GM21423 (cell line): ENCODE data around the gene PHF8.

ENCODE experiments used
- ATAC-seq: cut with Tn5 transposase; IDR thresholded peaks from one replicate; pipeline ENCODE4 v1.9.1; 2021; ENCODE audit warnings: mild to moderate bottlenecking, moderate library complexity; ENCODE audit not compliant: unreplicated experiment

The PHF8 gene

DNA sequence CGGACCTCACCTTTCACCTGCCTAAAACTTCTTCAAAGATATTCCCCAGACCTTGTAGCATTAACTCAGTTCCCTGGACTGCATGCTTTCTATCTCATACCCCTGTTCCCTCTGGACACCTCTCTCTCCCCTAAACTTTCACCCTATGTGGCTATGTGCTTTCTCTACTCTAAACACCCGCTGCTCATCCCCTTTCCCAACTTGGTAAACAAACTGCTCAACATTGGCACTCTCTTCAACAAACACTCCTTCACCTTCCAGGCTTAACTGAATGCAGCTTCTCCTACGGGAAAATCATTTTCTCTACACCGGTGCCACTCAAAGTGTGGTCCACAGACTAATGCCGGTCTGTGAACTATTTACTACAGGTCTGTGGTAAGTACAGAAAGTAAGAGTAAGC lies 19.9 kb downstream of the PHF8 start:
- no peak for ATAC-seq

DNA sequence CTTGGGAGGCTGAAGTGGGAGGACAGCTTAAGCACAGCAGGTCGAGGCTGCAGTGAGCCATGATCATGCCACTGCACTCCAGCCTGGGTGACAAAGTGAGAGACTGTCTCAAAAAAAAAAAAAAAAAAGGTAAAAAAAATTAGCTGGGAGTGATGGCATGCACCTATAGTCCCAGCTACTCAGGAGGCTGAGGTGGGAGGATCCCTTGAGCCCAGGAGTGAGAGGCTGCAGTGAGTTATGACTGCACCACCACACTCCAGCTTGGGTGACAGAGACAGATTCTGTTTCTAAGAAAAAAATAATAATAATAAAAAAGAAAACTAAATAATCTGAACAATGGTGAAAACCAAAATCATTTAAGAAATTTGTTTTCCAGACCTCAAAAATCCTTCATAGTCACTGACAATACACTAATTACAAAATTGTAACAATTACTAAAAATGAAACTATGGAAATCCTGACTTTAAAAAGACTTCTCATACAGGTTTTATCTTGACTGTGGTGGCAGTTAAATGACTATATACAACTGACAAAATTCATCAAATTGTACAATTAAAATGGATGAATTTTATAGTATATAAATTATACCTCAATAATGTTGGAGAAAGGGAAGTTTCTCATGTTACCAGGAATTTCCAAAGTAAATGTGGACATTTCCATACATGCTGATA lies 31.3 kb downstream of the PHF8 start:
- no peak for ATAC-seq

DNA sequence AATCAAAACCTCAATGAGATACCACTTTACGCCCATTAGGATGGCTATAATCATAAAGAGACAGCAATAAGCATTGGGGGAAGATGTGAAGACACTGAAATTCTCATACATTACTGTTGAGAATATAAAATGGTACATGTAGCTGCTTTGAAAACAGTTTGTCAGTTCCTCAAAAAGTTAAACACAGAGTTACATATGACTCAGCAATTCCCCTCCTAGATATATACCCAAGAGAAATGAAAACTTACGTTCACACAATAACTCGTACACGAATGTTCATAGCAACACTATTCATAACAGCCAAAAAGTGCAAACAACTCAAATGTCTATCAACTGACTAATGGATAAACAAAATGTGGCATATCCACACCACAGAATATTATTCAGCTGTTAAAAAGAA lies 36.6 kb downstream of the PHF8 start:
- ATAC-seq = no peak

DNA sequence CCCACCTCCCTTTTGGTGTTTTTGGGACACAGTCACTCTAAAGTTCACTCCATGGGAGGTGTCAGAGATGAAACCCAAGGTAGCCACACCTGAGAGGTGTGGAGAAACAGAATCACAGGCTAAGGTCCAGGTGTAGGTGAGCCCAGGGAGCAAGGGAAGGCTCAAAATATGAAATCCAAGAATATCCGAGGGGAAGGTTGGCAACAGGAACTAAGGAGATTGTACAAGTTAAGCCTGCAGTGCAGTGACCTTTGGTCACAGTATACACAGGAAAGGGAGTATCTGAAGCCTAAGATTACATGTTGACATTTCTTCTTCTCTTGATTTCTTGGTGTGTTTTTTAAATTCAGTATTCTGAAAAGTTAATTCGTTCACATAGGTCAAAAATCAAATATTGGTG lies 46.5 kb downstream of the PHF8 start:
- ATAC-seq = no peak

DNA sequence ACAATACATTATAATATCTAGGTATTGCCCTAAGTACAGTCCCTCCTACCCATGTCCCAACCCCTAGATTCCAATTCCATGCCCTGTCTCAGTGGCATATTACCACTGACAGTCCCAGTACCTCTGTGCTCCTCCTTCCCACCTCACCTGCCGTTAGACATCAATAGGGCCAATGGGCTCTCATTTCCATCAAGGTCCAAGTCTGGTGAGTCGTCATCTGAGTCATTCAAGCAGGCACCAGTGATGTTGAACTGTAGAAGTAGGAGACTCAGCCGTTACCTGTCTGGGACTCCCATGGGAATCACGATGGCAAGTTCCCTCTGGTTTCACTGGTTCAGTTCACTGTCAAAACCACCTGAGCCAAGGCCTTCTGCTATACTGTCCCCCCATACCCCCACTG lies 51.7 kb downstream of the PHF8 start:
- ATAC-seq = no peak

DNA sequence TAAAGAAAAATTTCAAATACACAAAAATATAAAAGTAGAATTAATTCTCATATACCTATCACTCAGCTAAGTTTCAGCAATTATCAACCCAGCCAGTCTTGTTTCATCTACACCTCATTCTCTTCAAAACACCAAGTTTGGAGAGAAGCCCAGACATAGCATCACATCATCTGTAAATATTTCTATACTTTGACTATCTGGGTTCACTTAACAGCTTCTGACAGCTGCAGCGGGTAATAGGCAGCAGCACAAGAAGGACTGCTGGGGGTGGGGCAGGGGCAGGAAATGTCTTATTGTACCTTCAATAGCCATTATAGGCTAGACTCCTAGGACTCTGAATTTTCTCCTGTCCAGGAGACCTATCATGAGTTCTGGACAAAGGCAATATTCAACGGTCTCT lies 54.1 kb downstream of the PHF8 start:
- no peak for ATAC-seq

DNA sequence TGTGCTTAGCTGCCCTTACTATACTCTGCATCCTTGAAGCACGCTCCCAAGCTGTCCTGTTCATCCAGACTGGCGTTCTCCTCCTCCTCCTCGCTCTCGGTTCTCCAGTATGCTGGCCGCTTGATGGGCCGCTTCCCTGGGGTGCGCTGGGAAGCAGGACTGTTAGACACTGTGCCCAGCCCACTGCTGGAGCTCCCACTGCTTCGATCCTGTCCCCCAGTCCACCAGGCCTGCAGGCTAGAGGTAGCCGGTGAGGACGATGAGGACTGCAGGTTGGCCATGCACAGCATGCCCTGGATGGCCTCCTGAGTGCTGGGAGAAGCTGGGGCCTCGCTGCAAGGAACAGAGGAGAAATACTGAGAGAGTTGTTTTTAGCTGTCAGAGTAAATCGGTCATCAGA lies 59.4 kb downstream of the PHF8 start:
- ATAC-seq = no peak

DNA sequence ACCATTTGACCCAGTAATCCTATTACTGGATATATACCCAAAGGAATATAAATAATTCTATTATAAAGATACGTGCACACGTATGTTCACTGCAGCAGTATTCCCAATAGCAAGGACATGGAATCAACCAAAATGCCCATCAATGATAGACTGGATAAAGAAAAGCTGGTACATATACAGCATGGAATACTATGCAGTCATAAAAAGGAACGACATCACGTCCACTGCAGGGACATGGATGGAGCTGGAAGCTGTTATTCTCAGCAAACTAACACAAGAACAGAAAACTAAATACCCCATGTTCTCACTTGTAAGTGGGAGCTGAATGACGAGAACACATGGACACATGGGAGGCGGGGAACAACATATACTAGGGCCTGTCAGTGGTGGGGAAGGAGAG lies 69.7 kb downstream of the PHF8 start:
- no peak for ATAC-seq

DNA sequence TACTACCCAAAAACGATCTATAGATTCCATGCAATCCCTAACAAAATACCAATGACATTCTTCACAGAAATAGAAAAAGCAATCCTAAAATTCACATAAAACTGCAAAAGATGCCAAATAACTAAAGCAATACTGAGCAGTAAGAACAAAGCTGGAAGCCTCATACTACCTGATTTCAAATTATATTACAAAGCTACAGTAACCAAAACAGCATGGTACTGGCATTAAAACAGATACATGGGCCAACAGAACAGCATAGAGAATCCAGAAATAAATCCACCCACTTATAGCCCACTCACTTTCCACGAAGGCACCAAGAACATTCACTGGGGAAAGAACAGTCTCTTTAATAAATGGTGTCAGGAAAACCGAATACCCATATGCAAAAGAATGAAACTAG lies 74.7 kb downstream of the PHF8 start:
- no peak for ATAC-seq

DNA sequence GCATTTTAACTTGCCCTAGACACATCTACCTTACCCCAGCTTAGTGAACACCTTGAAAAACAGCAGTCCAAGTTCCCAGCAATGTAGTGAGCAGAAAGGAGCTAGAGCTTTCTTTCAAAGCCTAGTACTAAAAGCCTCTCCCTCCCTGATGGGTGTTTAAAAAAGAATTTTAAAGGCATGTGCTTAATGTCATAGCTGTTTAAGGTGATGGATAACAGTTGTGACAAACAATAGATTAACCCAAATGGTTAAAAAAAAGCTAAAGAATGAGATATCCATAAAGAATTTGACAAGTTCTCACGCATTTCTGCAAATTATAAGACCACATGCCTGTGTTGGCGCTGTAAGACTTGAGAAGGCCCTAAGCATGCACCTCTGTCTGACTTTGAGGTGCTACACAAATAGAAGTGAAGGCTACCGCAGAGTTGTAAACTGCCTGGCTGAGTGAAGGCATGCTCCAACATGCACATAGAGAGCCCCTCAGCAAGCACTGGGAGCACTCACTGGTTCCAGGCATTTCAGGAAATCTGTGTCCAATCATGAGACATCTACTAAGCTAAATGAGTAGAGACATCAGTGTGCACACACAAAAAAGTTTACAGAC lies 94.0 kb downstream of the PHF8 start:
- ATAC-seq = no peak

DNA sequence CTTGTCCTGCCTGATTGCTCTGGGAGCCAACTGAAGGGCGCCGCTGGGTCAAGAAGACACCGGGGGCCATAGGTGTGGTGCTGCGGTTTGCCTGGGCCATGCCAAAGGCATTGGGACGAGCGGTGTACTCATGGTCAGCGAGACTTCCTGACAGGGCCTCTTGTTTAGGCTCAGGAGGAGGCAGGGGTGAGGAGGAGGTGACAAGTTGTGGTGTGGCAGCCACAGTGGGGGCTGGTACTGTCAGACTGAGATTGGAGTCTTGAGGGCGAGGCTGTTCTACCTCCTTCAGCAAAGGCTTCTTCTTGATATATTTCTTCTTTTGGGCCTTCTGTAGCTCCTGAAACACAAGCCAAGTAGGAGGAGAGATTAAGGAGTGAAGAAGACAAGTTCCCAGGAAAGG lies 104.1 kb downstream of the PHF8 start:
- no peak for ATAC-seq

DNA sequence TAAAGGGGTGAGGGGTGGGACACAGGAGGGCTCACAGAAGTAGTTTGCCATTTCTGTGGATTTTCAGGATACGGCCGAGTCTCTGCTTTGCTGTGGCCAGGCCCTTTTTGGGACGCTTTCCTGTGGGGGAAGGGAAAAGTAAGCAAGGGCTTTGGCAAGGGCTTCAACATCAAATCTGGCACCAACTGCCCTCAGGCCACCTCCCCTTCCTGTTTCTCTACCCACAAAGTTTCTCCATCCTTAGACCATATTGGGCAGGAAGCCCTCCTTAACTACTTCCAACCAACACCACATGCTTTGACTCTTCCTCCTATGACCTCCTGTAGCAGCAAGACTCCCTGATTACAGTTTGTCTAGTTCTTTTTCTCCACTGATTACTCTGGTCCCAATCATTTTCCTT lies 105.1 kb downstream of the PHF8 start:
- ATAC-seq = no peak

DNA sequence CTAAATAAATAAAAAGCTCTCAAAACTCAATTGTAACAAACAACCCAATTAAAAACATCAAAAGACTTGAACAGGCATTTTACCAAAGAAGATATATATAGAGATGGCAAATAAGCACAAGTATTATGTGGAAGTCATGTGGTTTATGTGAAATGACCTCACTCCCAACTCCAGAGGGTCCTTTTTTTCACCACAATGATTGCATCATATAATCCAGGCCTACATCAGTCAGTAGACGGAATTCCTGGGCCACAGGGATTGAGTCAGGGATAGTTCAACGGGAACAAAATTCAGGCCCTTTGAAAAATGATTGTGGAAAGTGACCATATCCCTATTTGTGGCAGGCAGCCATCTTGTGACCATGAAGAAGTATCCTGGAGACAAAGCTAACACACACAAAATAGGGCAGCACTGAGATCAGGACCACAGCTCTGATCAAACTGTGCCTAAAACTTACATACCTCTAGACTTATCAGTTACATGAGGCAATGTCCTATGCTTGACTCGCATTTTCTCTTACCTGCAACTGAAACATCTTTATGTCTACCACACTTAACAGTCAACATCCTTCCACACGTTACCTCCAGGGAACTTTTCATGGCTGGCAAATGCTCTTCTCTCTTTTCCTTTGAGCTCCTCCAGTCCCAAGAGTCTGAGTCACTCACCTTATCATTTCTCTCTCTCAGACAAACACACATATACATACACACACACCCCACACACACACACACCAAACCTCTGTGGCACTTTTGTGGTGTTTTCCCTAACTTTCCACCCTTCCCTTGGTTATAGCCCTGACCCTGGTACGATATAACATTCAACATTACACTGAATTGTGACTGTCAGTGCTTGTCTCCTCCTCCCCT lies 113.5 kb downstream of the PHF8 start:
- ATAC-seq = no peak

DNA sequence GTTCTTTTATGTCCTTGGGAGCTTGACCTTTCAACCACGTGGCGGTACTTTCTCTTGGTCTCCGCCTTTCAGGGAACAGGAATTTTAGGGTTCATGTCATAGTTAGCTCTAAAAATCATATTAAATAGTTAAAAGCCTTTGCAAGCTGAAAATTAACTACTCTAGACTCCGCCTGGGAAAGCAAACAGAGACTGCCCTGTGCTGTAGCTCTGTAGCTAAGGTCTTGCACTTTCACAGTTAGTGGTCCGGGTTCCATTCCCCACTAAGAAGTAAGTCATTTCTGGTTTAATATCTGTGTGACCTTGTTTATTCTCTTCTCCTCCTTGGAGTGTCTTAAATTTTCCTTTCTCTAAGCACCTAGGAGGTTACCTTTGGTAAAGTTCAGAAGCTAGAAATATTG lies 118.2 kb downstream of the PHF8 start:
- no peak for ATAC-seq

DNA sequence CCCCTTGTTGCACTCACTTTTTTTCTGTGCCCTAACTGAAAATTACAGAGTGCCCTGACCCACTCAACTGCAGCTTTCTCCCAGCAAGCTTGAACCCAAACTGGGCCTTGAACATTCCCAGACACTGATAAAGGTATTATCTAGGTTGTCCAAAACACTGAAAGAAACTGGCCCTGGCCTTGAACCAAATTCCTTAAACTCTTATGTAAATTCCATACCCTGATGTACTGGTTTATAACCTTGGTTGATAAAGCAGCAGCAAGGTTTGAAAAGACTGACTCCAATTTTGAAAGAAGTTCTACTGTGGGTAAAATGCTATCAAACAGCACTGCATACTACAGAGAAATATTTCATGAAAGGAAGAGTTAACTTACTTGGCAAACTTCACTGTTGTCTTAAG lies 125.6 kb downstream of the PHF8 start:
- ATAC-seq = no peak

DNA sequence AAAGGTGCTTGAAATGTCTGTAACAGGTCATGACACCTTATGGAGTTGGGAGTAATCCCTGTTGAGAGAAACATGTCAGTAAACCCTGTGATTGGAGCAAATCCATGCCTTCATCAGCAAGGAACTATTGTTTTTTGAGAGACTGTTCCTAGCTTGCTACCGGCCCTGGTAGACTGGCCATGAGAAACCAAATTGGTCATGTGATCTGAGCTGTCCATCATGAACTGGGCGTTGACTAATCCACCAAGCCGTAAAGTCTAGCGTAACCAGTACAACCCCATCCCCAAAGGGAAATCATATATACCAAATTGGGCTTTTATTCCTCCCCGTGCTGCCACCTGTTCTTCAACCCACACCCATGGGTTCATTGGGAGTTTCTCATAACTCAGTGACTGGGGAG lies 143.7 kb downstream of the PHF8 start:
- ATAC-seq = no peak

DNA sequence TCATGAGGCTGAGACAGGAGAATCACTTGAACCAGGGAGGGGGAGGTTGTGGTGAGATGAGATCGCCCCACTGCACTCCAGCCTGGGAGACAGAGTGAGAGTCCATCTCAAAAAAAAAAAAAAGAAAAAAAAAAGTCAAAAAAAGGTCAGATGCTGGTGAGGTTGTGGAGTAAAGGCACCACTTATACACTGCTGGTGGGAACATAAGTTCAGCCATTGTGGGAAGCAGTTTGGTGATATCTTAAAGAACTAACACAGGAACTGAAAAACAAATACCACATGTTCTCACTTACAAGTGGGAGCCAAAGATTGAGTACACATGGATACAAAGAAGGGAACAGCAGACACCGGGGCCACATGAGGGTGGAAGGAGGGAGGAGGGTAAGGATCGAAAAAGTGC lies 149.0 kb downstream of the PHF8 start:
- ATAC-seq = no peak
